Esophagus squamous epithelium (tissue), 4 donors: Measurements from ENCODE around the gene GREB1L.

Source experiments
- POLR2A ChIP-seq, 4 donors: fragments of 450-650 bp; IDR thresholded peaks; one replicate each; pipeline ENCODE4 v1.6.1; 2017; ENCODE audit warnings: antibody characterized with exemption in 4 of 4, mild to moderate bottlenecking in 4 of 4, moderate library complexity in 3 of 4
- TF ChIP-seq, protein P1 (sequence below), 6 experiments: fragments of 450-650 bp in 4 of 6; fragments of 200-600 bp in 2 of 6; sonication (generic) in 2 of 6; IDR thresholded peaks; one replicate each; pipeline ENCODE4 v1.5.1; 2016 to 2019; ENCODE audit warnings: antibody characterized with exemption in 6 of 6, mild to moderate bottlenecking in 4 of 6, moderate library complexity in 4 of 6

- TF ChIP-seq, protein P1, sequence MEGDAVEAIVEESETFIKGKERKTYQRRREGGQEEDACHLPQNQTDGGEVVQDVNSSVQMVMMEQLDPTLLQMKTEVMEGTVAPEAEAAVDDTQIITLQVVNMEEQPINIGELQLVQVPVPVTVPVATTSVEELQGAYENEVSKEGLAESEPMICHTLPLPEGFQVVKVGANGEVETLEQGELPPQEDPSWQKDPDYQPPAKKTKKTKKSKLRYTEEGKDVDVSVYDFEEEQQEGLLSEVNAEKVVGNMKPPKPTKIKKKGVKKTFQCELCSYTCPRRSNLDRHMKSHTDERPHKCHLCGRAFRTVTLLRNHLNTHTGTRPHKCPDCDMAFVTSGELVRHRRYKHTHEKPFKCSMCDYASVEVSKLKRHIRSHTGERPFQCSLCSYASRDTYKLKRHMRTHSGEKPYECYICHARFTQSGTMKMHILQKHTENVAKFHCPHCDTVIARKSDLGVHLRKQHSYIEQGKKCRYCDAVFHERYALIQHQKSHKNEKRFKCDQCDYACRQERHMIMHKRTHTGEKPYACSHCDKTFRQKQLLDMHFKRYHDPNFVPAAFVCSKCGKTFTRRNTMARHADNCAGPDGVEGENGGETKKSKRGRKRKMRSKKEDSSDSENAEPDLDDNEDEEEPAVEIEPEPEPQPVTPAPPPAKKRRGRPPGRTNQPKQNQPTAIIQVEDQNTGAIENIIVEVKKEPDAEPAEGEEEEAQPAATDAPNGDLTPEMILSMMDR (IDR thresholded peaks at IDR 0.05), result no peak
- no peak for TF ChIP-seq POLR2A (IDR thresholded peaks at IDR 0.05)
Measured at GRCh38 chr18:21275645-21276044, 33.6 kb downstream of the GREB1L start.
